HG03571 (cell line): ENCODE results near the gene YY1.

Experiments used
- ATAC-seq: cut with Tn5 transposase; IDR thresholded peaks from one replicate; pipeline ENCODE4 v1.9.1; 2021; ENCODE audit not compliant: unreplicated experiment

Gene YY1

DNA sequence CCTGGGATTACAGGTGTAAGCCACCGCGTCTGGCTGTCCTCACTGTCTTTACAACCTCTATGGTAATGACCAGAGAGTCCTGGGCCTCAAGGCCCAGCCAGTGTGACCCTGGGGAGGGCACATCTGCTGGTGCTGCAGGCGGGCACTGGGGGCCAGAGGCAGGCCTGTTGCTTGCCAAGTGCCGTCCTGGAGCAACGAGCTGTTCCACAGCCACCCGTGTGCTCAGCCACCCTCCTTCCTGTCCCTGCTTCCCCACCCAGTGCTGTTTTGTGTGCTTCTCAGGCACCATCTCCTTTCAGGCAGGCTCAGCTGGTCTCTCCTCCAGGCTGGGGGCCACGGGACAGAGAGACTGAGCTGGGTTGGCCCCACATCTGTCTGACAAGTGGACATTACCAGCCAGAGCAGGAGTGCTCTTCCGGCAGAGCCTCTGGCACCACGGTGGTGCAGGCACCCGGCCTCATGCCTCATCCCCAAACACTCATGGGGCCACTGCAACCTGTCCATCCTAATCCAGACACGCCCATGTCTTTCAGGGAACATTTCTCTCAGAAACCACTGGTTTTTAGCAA lies 93.2 kb downstream of the YY1 start:
- no peak for ATAC-seq
